IMR-90 (cell line): ENCODE data around the gene RNF32. TPM values are rescaled to one million over a fixed set of nuclear protein-coding genes. Genes with fewer than 3 reads are reported as not detected.

Source experiments
- ATAC-seq: fragments of 200-7000 bp; cut with Tn5 transposase; 2 replicates; pipeline ENCODE4 v1.9.1; 2020; ENCODE audit warnings: low read depth, mild to moderate bottlenecking, moderate library complexity
- BruUV-seq: library from RNA; stranded (reverse); fragments of 400-500 nt; replicated peaks from 2 replicates; lab custom pipeline; 2021; lab: Mats Ljungman, UMichigan
- CTCF ChIA-PET: fragments of 300-600 bp; formaldehyde crosslinking; extraction: SDS; loops from one replicate; lab custom pipeline; 2021; ENCODE audit warnings: antibody characterized with exemption; lab: Yijun Ruan, JAX
- POLR2A ChIA-PET: fragments of 300-600 bp; sonication (Branson Sonifier 250); formaldehyde crosslinking; loops from one replicate; lab custom pipeline; 2022; ENCODE audit warnings: antibody characterized with exemption; ENCODE audit not compliant: unreplicated experiment; lab: Charles Lee
- DNase-seq: peaks from one replicate; pipeline ENCODE4 v3.0.0; 2013
- H2AFZ ChIP-seq: replicated peaks from 2 replicates; pipeline ENCODE3; 2013; ENCODE audit warnings: low read length, mild to moderate bottlenecking; ENCODE audit not compliant: poor library complexity
- H2AK5ac ChIP-seq: 2 replicates; pipeline ENCODE4 v1.6.1; 2013; ENCODE audit warnings: low read depth, low read length, inconsistent platforms
- H2AK9ac ChIP-seq: replicated peaks from 2 replicates; pipeline ENCODE3; 2013; ENCODE audit warnings: mild to moderate bottlenecking, low read depth, low read length, moderate library complexity; ENCODE audit not compliant: poor library complexity
- H2BK120ac ChIP-seq: 2 replicates; pipeline ENCODE4 v1.6.1; 2013; ENCODE audit warnings: low read depth, low read length, inconsistent platforms
- H2BK15ac ChIP-seq: 3 replicates; pipeline ENCODE4 v1.6.1; 2013; ENCODE audit warnings: low read depth, low read length, inconsistent platforms
- H2BK20ac ChIP-seq: 2 replicates; pipeline ENCODE4 v1.6.1; 2013; ENCODE audit warnings: low read depth, mild to moderate bottlenecking, inconsistent platforms, low read length, moderate library complexity
- H2BK5ac ChIP-seq: 2 replicates; pipeline ENCODE4 v1.6.1; 2013; ENCODE audit warnings: mild to moderate bottlenecking, low read depth, low read length, inconsistent platforms; ENCODE audit not compliant: poor library complexity, severe bottlenecking
- H3K14ac ChIP-seq: replicated peaks from 2 replicates; pipeline ENCODE4 v1.6.1; 2013; ENCODE audit warnings: low read depth, low read length, inconsistent platforms
- H3K18ac ChIP-seq: 2 replicates; pipeline ENCODE4 v1.6.1; 2013; ENCODE audit warnings: low read depth, low read length, control low read depth
- H3K23ac ChIP-seq: 2 replicates; pipeline ENCODE4 v1.6.1; 2013; ENCODE audit warnings: low read depth, low read length, inconsistent platforms
- H3K27ac ChIP-seq: 2 replicates; pipeline ENCODE4 v1.5.1; 2013; ENCODE audit warnings: mild to moderate bottlenecking, control low read depth, low read length; ENCODE audit not compliant: insufficient read depth
- H3K27me3 ChIP-seq: 2 replicates; pipeline ENCODE4 v1.6.1; 2013; ENCODE audit warnings: low read length; ENCODE audit not compliant: control insufficient read depth, insufficient read depth
- H3K36me3 ChIP-seq: 2 replicates; pipeline ENCODE4 v1.6.1; 2013; ENCODE audit warnings: low read length, mixed read lengths; ENCODE audit not compliant: control insufficient read depth, insufficient read depth
- H3K4ac ChIP-seq: 2 replicates; pipeline ENCODE4 v1.6.1; 2013; ENCODE audit warnings: low read depth, low read length, inconsistent platforms
- H3K4me1 ChIP-seq: 2 replicates; pipeline ENCODE4 v1.6.1; 2013; ENCODE audit warnings: low read length, mixed read lengths; ENCODE audit not compliant: control insufficient read depth, insufficient read depth
- H3K4me2 ChIP-seq: 2 replicates; pipeline ENCODE4 v1.6.1; 2013; ENCODE audit warnings: low read depth, mild to moderate bottlenecking, control low read depth, low read length, moderate library complexity
- H3K4me3 ChIP-seq: 2 replicates; pipeline ENCODE4 v1.5.1; 2013; ENCODE audit warnings: low read depth, mild to moderate bottlenecking, control low read depth, low read length, moderate library complexity; ENCODE audit not compliant: insufficient read depth
- H3K56ac ChIP-seq: 2 replicates; pipeline ENCODE4 v1.6.1; 2013; ENCODE audit warnings: low read length, inconsistent platforms; ENCODE audit not compliant: insufficient read depth; ENCODE audit errors: extremely low read depth
- H3K79me1 ChIP-seq, 2 experiments: 2 replicates each; pipeline ENCODE4 v1.6.1; 2013; ENCODE audit warnings: low read length in 2 of 2, inconsistent platforms in 1 of 2, low read depth in 1 of 2
- H3K9ac ChIP-seq: 2 replicates; pipeline ENCODE4 v1.6.1; 2013; ENCODE audit warnings: low read depth, low read length, control low read depth
- H3K9me1 ChIP-seq: 2 replicates; pipeline ENCODE4 v1.6.1; 2013; ENCODE audit warnings: low read length, inconsistent platforms; ENCODE audit not compliant: insufficient read depth
- H3K9me3 ChIP-seq: 2 replicates; pipeline ENCODE4 v1.6.1; 2013; ENCODE audit warnings: low read length; ENCODE audit not compliant: control insufficient read depth, insufficient read depth
- H4K20me1 ChIP-seq: 2 replicates; pipeline ENCODE4 v1.6.1; 2013; ENCODE audit warnings: low read length, inconsistent platforms; ENCODE audit not compliant: insufficient read depth
- H4K5ac ChIP-seq: 2 replicates; pipeline ENCODE4 v1.6.1; 2013; ENCODE audit warnings: mild to moderate bottlenecking, low read depth, low read length, control low read depth
- H4K8ac ChIP-seq, 2 experiments: 2 replicates each; pipeline ENCODE4 v1.6.1; 2013; ENCODE audit warnings: low read depth in 2 of 2, low read length in 2 of 2, control low read depth in 1 of 2, inconsistent platforms in 1 of 2
- H4K91ac ChIP-seq: 2 replicates; pipeline ENCODE4 v1.6.1; 2013; ENCODE audit warnings: low read depth, low read length, inconsistent platforms; ENCODE audit not compliant: insufficient read depth
- BHLHE40 ChIP-seq: fragments of 150-350 bp; IDR thresholded peaks from 2 replicates; pipeline ENCODE4 v1.6.1; 2016; ENCODE audit warnings: mild to moderate bottlenecking, low read depth, low read length
- CEBPB ChIP-seq: IDR thresholded peaks from 2 replicates; pipeline ENCODE4 v1.6.1; 2012; ENCODE audit warnings: low read depth, low read length, improper control_type of control experiment
- CHD1 ChIP-seq: IDR thresholded peaks from 2 replicates; pipeline ENCODE4 v1.6.1; 2012; ENCODE audit warnings: low read depth, low read length, improper control_type of control experiment
- FOS ChIP-seq: fragments of 150-350 bp; IDR thresholded peaks from 2 replicates; pipeline ENCODE4 v1.6.1; 2016; ENCODE audit warnings: low read depth, low read length
- MAFK ChIP-seq: IDR thresholded peaks from 2 replicates; pipeline ENCODE4 v1.6.1; 2012; ENCODE audit warnings: low read depth, low read length, improper control_type of control experiment
- MAZ ChIP-seq: IDR thresholded peaks from 2 replicates; pipeline ENCODE4 v1.6.1; 2012; ENCODE audit warnings: low read depth, mild to moderate bottlenecking, low read length, improper control_type of control experiment, moderate library complexity, borderline replicate concordance
- MXI1 ChIP-seq: IDR thresholded peaks from 2 replicates; pipeline ENCODE4 v1.6.1; 2012; ENCODE audit warnings: low read depth, mild to moderate bottlenecking, low read length, moderate library complexity, borderline replicate concordance
- NFE2L2 ChIP-seq: fragments of 150-350 bp; IDR thresholded peaks from 2 replicates; pipeline ENCODE4 v1.6.1; 2016; ENCODE audit warnings: low read depth, mild to moderate bottlenecking, low read length
- POLR2A ChIP-seq: IDR thresholded peaks from 2 replicates; pipeline ENCODE4 v1.6.1; 2012; ENCODE audit warnings: mild to moderate bottlenecking, low read depth, low read length
- RAD21 ChIP-seq: IDR thresholded peaks from 2 replicates; pipeline ENCODE4 v1.6.1; 2012; ENCODE audit warnings: low read length, improper control_type of control experiment
- RCOR1 ChIP-seq: IDR thresholded peaks from 2 replicates; pipeline ENCODE4 v1.6.1; 2012; ENCODE audit warnings: mild to moderate bottlenecking, low read length, improper control_type of control experiment; ENCODE audit not compliant: insufficient replicate concordance
- RFX5 ChIP-seq: IDR thresholded peaks from 2 replicates; pipeline ENCODE4 v1.8.0; 2012; ENCODE audit warnings: low read depth, mild to moderate bottlenecking, low read length, moderate library complexity
- SMC3 ChIP-seq: fragments of 150-350 bp; IDR thresholded peaks from 2 replicates; pipeline ENCODE4 v1.6.1; 2016; ENCODE audit warnings: low read depth, mild to moderate bottlenecking, antibody characterized with exemption, low read length, moderate library complexity
- whole genome bisulfite sequencing, 2 experiments: methylation state at CpG; one replicate each; pipeline versions ENCODE4 v1.1.5 to v1.1.7; 2013; ENCODE audit warnings: missing lambda C conversion rate in 2 of 2; ENCODE audit not compliant: insufficient read length in 1 of 2; ENCODE audit errors: extremely low coverage in 2 of 2; 5-methylcytosine and 5-hydroxymethylcytosine counted together
- dilution Hi-C: fragments of 300-500 bp; cut with HindIII; formaldehyde crosslinking; loops from one replicate; pipeline ENCODE4 v1.14.3; 2018; ENCODE audit warnings: low sequenced_read_pairs; ENCODE audit not compliant: unreplicated experiment
- in situ Hi-C: fragments of 300-500 bp; cut with MboI; formaldehyde crosslinking; loops from 3 replicates; pipeline ENCODE4 v1.14.3; 2019; ENCODE audit warnings: low sequenced_read_pairs, inconsistent platforms, mixed read lengths
- intact Hi-C: fragments of 100-400 bp; cut with micrococcal nuclease; formaldehyde crosslinking; loops from 2 replicates; pipeline ENCODE4 v1.10.0; 2022
- polyA plus RNA-seq, 3 experiments: library from polyadenylated mRNA; depleted of rRNA; stranded (reverse); fragments of >200 nt; gene quantifications; 2 replicates each; pipeline ENCODE4 v1.2.3, GENCODE V29; 2012; ENCODE audit warnings: low replicate concordance in 1 of 3
- total RNA-seq: library from RNA; depleted of rRNA; stranded (reverse); fragments of >200 nt; gene quantifications from 2 replicates; pipeline ENCODE4 v1.2.3, GENCODE V29; 2012
- TF ChIP-seq, protein P1 (sequence below): conservative IDR thresholded peaks from 2 replicates; pipeline ENCODE4 v1.5.1; 2012; ENCODE audit warnings: mild to moderate bottlenecking, low read depth, low read length, improper control_type of control experiment
- TF ChIP-seq, protein P2 (sequence below): fragments of 150-350 bp; IDR thresholded peaks from 2 replicates; pipeline ENCODE4 v1.6.1; 2017; ENCODE audit warnings: mild to moderate bottlenecking, antibody characterized with exemption, low read length, low read depth
- TF ChIP-seq, protein P3 (sequence below): fragments of 150-350 bp; IDR thresholded peaks from 2 replicates; pipeline ENCODE4 v1.6.1; 2016; ENCODE audit warnings: low read depth, mild to moderate bottlenecking, low read length, moderate library complexity, borderline replicate concordance

The RNF32 gene
- total and polyA plus RNA-seq, 2 of the 4 experiments (the other 2 are of a cell fraction) = 0.36 to 0.63 TPM

- H2BK5ac ChIP-seq = no peak overlapping the region
- H3K9me3 ChIP-seq = no peaks in the 10 kb centered on the region
- BruUV-seq = no TSS peak
- ATAC-seq = no peak
- H3K18ac ChIP-seq = no peak overlapping the region
- no peaks in the 10 kb centered on the region for H3K9me1 ChIP-seq
- no peak overlapping the region for H3K23ac ChIP-seq
- H3K14ac ChIP-seq = no peak overlapping the region
- ChIA-PET POLR2A (no interaction called here), CTCF (no interaction called here)
- H3K27me3 ChIP-seq = peaks cover 2% of the 10 kb centered on the region; the same call in 1 of the 2 replicates
- no peaks in the 10 kb centered on the region for H3K4me1 ChIP-seq
- H3K4me2 ChIP-seq = no peak overlapping the region
- in situ Hi-C loops (no loop called here), dilution Hi-C loops (no loop called here), intact Hi-C loops (no loop called here)
- no peak overlapping the region for H2BK20ac ChIP-seq
- no peak overlapping the region for H2AFZ ChIP-seq
- TF ChIP-seq RFX5 (no peak), CHD1 (no peak), MAFK (no peak), CEBPB (no peak), MXI1 (no peak), MAZ (no peak), RCOR1 (no peak), RAD21 (no peak), SMC3 (no peak), FOS (no peak), POLR2A (no peak), NFE2L2 (no peak), BHLHE40 (no peak)
- TF ChIP-seq, protein P1, sequence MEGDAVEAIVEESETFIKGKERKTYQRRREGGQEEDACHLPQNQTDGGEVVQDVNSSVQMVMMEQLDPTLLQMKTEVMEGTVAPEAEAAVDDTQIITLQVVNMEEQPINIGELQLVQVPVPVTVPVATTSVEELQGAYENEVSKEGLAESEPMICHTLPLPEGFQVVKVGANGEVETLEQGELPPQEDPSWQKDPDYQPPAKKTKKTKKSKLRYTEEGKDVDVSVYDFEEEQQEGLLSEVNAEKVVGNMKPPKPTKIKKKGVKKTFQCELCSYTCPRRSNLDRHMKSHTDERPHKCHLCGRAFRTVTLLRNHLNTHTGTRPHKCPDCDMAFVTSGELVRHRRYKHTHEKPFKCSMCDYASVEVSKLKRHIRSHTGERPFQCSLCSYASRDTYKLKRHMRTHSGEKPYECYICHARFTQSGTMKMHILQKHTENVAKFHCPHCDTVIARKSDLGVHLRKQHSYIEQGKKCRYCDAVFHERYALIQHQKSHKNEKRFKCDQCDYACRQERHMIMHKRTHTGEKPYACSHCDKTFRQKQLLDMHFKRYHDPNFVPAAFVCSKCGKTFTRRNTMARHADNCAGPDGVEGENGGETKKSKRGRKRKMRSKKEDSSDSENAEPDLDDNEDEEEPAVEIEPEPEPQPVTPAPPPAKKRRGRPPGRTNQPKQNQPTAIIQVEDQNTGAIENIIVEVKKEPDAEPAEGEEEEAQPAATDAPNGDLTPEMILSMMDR = no peak
- TF ChIP-seq, protein P2, sequence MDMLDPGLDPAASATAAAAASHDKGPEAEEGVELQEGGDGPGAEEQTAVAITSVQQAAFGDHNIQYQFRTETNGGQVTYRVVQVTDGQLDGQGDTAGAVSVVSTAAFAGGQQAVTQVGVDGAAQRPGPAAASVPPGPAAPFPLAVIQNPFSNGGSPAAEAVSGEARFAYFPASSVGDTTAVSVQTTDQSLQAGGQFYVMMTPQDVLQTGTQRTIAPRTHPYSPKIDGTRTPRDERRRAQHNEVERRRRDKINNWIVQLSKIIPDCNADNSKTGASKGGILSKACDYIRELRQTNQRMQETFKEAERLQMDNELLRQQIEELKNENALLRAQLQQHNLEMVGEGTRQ = no peak
- TF ChIP-seq, protein P3, sequence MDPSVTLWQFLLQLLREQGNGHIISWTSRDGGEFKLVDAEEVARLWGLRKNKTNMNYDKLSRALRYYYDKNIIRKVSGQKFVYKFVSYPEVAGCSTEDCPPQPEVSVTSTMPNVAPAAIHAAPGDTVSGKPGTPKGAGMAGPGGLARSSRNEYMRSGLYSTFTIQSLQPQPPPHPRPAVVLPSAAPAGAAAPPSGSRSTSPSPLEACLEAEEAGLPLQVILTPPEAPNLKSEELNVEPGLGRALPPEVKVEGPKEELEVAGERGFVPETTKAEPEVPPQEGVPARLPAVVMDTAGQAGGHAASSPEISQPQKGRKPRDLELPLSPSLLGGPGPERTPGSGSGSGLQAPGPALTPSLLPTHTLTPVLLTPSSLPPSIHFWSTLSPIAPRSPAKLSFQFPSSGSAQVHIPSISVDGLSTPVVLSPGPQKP = no peak
- no peak overlapping the region for H4K5ac ChIP-seq
- DNase-seq = no peak
- H3K9ac ChIP-seq = no peak overlapping the region
- no peak overlapping the region for H2BK120ac ChIP-seq
- H3K36me3 ChIP-seq = no peaks in the 10 kb centered on the region
- no peaks in the 10 kb centered on the region for H4K20me1 ChIP-seq
- no peak overlapping the region for H3K56ac ChIP-seq
- H2BK15ac ChIP-seq = no peak overlapping the region
- no peak overlapping the region for H2AK5ac ChIP-seq
- H3K79me1 ChIP-seq = no peaks in the 10 kb centered on the region
- no CpG with 5 or more reads among the region's 5 CpGs for WGBS, 2 experiments
- H2AK9ac ChIP-seq = no peak overlapping the region
- H3K4ac ChIP-seq = no peak overlapping the region
- H3K4me3 ChIP-seq = no peak overlapping the region
- no peak overlapping the region for H4K8ac ChIP-seq
- H4K91ac ChIP-seq = no peak overlapping the region
- no peak overlapping the region for H3K27ac ChIP-seq
Observed at GRCh38 chr7:156606135-156606534, 34.4 kb upstream of the RNF32 start.
